GM18868 (cell line): ENCODE results near the gene IMMP2L.

ENCODE experiments used
- ATAC-seq: cut with Tn5 transposase; IDR thresholded peaks from one replicate; pipeline ENCODE4 v1.9.1; 2021; ENCODE audit warnings: mild to moderate bottlenecking, moderate library complexity; ENCODE audit not compliant: unreplicated experiment

The IMMP2L gene

DNA sequence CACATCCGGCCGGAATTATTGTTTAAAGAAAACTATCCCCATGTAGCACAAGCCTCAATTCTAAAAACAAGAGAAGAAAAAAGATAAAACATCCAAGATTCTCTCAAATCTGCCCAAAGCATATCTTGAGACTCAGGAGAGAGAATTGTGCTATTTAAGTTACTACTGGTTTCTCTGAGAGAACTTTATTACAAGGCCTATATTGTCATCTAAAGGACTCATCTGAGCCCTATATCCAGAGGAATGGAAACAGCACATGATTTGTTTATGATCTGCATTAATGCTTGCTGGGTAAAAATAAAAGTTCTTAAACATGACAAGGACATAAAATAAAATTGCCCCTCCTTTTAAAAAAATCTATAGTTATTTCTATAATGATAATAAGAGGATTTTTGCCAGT is 446.3 kb downstream of the IMMP2L start:
- ATAC-seq, result no peak

DNA sequence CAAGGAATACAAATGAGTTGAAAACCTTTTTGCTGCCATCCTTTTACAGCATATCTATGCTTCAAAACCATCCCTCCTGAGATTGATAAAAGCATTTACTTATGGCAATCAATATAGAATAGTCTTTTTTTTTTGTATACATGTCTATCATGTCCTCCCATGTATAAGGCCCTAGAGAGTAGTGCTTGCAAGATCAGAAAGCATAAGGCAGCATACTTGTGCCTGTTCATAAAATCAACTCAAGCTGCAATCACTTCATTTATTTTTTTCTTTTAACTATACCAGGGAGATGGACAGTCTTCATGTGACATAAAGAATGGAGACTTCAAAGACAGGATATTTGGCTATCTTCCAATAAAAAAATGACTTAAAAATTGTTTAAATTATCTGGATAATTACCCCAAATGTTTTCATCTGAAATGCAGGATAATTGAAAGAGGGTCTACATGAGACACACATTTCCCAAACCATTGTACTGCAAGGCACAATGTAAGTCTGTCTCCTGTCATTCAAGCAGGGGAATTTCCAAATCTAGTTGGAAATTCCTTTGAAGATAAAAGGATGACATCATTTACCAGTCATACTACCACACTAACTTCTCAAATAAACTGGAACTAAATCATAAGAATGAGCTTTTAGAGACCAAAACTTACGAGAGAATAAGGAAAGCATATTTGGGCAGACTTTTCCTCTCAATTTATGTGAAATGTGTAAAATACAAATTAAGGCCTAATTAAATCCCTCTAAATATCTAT is 448.9 kb downstream of the IMMP2L start:
- peak; percentile 92 for ATAC-seq

DNA sequence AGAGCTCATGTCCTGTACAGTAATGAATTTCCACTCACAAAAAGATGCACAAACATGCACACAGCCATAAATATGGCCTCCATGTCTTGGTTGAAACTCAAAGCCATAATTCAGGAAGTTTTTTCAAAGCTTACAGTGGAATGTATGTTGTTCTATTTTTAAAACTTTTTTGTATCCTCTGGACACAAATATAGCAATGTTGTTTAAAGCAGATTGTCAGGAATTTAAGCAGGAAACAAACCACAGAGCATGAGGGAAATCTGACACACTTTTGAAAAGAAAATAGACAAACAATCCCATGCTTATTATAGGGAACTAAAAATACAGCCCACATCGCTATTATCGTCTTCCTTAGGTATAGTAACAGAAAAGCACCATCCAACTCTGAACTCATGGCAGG is 449.9 kb downstream of the IMMP2L start:
- no peak for ATAC-seq

DNA sequence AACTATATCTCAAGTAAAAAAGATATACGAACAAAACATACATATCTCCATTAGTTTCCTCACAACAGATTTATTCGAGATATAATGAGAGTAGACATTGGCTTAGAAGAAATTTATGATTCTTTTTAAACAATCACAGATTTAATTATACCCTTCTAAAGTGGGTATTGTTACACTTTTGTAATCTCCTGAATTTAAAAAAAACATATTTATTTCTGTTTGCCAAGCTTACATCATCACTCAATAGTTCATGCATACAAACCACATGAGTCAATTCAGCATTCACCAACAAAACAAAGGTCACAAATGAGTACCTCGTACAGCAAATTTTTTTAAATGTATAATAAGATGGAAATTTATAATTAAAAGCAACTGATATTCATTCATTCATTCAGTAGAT is 453.8 kb downstream of the IMMP2L start:
- peak; percentile 20 for ATAC-seq

DNA sequence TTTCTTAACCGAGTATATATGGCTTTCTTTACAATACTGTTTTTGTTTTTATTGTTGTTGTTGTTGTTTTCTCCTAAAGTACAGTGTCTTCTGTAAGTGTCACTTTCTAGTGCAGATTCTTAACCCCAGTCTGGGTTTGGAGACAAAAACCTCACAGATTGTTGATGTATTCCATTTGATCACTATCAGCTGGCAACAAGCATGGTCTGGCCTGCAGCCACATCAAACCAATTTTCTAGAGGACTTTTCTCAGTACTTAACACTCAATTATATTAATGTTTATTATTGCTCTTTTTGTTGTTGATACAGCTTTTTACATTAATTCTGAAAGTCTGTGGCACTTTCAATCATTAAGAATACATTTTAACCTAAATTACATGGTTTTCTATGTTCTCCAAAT is 454.3 kb downstream of the IMMP2L start:
- ATAC-seq, result no peak

DNA sequence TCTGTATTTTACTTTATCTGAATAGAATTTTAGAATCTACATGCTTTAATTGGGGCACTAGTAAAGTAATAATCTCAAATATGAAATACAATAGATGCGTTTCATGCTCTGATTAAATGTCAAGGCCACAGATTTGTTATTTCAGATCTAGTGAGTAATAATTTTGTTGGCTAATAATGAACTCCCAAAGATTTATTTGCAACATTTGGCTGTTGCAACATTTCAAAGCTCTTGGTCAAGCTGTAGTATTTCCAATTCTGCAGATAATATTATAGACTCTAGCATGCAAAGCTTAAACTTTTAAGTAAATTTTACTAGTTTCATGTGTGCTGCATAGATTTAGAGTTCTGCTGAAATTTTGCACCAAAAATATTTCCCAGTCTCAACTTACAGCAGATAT is 454.7 kb downstream of the IMMP2L start:
- ATAC-seq, result no peak

DNA sequence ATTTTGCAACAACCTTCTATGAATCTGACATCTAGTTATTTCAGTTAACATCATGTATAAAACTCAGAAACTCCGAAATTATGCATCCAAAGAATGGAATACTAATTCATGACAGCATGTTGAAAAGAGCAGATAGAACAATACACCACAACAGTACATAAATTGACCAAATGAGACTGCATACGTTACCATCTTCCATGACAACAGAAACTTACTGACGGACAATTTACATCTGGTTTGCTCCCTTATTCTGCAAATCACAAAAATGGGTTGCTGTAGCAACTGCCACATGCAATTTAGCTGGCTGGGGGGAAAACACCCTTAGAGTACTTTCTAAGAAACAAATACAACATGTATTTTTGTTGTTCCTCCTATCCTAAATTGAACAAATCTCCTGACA is 457.0 kb downstream of the IMMP2L start:
- ATAC-seq, result peak; percentile 37

DNA sequence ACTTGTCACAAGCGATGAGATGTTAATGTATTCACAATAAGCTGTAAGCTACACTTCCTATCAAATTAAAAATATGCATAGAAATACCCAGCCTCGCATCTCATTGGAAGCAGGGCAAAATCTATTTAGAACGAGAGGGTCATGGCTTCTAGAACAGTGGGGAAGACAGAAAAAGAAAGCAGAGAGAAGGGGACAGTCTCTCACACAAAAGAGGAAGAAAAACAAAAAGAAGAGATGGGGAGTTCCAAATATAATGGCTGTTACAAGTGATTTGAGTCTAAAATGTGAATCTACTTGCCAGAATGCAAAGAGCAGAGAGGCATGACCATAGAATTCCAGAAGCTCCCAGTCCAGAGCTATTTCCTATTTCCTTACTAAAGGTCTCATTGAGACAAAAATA is 457.6 kb downstream of the IMMP2L start:
- ATAC-seq, result peak; percentile 61

DNA sequence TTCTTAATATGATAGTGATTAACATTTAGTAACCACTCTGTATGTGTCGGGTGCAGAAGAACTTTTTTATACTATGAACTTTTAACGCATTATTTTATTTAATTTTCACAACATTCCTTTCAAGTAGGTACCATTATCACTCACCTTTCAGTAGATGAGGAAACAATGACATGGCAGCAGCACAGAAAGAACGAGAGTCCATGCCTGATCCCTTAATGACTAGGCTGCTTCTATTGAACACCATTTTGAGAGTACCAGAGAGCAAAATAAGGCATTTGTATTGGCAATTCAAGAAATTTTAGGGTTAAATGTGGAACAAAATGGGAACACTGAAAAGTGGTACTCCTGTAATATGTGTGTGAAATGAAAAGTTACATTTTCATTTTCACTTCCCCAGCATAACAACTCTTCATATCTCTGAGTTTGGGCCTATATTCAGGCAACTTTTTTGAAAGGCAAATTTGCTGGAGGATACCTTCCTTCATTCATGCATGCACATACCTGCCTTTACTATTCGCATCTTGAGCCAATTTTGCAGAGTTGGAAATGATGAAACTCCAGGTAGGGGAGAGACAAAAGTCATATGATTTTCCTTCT is 458.5 kb downstream of the IMMP2L start:
- ATAC-seq, result peak; percentile 54

DNA sequence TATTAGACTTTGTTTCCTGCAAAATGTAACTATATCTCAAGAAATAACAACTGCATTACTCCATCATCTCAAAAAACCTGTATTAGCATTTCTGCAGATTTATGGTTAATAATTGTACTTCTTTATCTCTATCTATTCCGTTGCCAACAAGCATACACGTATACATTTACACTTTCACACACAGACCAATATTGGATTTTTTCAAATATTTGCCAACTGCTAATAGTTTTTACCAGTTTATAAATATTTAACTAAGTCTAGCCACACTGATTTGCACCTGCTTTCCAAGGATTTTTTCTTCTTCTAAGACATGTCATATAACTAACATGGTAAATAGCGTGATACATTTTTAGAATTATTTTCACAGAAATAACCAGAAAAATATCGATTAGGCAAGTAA is 459.2 kb downstream of the IMMP2L start:
- no peak for ATAC-seq

DNA sequence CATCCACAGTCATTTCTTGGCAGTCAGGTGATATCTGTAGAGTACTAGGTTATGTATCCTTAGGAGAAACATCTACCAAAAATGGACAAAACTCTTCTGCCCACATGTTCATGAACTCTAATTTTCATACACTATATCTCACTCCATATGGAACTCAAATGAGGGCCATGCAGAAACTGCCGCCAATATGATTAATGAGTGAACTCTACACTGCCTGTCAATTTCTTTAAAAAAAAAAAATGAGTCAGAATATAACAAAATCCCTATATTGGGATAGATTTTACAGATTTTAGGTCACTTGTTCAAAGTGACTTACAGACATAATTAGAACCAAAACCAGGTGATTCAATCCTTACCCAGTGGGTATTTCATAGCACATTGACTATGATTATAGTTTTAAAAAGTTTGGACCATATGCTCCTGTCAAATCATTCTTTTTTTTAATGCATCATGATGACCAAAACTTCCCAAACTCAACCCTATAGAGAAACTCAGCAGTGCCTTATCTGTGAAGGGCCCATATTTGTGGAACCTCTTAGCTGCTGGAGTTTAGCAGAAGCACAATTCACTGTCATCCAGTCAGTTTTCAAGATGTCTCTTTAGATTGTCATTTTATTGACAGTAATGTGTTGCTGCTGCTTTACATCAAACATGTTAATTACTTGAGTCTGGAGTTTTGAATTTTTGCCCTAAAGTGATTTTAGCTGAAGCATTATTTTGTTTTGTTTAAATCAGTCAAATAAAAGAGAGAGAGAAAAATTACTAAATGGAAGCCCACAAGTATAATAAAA is 460.2 kb downstream of the IMMP2L start:
- no peak for ATAC-seq

DNA sequence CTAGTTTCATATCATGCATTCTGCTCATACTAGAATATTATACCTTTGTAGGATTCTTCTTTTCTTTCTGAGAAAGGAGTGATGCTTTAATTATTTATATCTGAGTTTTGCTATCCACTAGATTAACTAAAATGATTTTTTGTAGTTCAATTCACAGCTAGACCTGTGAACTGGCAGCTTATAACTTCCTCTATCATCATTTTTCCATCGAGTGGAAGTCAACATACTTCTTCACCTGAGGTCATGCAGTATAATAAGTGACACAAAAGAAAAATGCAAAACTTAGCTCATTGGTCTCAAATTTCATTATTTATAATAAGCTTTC is 463.4 kb downstream of the IMMP2L start:
- ATAC-seq, result no peak

DNA sequence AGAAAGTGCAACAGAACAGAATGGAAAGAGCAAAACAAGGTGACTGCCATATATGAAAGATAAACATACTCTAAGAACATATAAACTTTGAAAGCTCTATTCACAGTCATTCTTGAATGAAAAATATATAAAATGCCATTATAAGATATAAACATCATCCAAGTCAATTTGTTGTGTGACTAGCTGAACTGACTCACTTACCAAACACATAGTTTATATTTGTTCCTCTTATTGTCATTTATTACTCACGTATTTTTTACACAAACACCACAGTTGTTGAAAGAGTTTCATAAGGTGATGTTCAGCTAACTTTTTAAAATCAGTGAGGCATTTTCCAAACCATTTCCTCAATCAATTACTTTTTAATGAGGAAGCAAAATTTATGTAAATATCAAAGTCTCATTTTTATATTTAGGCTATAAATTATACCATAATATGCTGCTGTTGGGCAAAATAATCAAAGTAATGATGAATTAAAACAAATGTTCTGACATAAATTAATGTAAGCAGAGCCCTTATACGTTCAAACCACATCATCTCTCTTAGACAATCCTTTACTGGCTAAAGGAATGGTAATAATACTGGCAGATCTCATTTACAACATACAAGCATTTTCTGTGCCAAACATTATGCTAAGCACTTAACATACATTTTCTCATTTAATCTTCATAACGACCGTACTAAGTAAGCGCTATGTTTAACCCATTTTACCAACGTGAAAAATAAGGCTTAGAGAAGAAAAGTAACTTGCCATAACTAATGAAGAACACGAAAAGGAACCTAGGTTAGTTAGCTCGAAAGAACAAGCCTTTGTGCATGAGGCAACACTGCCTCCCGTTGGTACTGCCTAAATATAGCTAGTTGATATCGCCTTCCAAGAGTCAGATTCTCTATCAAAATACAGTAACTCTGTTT is 464.0 kb downstream of the IMMP2L start:
- ATAC-seq, result peak; percentile 93

DNA sequence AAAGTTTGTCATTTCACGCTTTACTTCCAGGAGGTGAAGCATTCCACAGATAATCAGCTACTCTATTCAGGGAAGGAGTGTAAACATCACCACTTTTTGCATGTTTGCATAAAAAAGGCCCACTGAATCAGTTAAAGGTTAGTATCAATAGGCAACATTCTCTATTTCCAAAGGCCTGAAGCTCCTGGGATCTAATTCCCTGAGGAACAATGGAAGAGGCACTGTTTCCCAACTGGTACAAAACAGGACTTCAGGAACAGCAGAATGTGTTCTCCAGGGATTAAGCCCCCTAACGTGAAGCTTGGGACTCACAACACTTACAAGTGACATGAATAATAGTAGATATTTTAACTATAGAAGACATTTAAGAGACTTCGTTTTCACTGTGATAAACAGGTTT is 465.3 kb downstream of the IMMP2L start:
- no peak for ATAC-seq

DNA sequence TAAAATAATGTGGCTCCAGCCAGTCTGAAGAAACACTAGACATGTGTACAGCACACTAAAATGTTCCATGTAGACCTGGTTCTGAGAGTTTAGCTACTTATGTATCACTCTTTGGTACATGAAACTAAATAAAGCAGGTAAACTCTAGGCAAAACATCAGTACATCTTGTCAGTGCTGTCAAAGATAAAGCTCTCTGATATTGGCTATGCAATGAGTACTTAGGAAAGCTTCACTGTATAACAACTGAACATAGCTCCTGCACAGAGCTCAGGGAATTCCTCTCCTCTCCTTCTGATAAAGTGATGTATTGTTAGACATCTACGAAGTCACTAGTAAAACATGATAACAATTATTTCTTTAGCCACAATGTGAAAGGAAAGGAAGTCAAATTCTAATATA is 467.9 kb downstream of the IMMP2L start:
- ATAC-seq, result no peak

DNA sequence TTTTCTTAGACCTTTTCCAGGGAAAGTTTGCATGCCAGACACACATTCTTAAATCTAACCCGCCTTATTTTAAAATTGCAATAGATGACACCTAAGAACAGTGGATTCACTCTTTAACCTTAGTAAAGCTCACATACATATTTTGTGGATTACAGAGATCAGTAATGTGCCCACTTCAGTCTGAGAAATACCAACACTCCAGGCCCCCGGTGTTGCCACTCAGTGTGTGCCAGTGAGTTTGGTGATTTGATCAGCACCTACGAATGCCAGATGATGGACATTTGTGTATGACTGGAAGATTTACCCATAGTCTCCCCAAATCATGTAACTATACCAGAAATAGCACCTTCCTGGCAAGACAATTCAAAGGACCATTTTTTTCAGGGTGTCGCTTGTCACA is 468.8 kb downstream of the IMMP2L start:
- ATAC-seq, result no peak

DNA sequence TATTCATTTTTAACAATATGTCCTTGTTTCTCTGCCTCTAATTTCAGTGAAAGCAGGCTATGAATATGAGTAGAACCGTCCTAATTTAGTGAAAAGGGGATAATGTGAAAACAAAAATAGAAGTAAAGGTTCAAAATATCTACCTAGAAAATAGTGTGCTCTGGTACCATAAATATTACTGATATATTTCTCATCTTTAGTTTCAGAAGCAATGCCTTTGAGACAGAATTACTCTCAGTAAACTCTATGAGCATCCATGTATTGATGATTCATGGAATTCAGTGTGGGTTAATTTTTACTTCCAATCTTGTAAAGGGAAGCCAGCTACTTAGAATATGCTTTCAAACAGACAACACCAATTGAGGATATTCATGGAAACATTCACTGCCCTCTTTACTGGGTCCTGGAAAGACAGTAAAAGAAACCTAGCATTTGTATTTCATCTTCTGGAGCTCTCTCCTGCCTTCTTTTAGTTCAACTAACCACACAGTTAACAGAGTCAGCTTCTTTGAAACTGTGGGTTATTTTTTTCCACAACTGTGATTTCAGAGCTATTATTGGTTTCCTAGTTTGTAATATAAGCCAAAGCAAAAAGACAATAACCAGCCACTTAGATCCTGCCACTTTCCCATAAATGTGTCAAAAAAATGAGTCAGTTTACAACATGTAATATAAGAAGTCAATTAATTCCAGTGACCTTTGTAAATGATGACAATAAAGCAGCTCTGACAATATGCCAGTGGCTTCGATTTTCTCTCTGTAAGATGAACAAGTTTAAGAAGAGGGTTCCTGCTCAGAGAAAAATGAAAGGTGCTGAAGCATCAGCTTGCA is 469.7 kb downstream of the IMMP2L start:
- ATAC-seq, result peak; percentile 33

DNA sequence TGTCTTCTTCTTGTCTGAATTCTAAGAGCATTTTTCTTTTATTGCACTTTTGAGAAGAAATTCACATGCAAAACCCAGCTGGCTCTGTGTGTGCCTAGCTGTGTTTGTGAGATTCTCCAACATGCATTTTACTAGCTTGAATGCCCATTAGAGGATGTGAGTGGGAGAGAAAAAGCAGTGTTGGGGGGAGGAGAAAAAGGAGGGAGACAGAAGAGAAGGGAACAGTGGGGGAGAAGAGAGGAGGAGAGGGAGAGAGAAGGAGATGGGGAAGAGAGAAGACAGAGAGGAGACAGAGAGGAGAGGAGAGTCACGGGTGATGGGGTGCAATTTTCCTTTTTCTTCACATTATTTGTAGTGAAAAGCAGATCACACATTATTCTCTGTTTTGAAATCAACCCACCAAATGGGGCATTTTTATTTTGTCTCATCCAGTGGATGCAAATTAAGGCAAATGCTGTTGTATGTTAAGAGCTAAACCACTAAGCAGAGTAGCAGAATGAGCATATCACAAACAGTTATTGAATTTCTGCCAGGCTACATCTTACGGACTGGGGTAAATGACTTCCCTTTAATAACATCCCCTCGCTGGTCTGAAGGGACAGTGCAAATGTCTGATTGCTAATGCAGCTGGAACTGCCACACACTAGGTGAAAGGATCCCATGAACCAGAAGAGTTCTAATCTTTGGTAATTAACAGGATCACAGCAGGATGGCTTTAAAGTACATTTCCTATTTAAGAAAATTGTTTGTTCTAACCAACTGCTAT is 470.5 kb downstream of the IMMP2L start:
- peak; percentile 43 for ATAC-seq

DNA sequence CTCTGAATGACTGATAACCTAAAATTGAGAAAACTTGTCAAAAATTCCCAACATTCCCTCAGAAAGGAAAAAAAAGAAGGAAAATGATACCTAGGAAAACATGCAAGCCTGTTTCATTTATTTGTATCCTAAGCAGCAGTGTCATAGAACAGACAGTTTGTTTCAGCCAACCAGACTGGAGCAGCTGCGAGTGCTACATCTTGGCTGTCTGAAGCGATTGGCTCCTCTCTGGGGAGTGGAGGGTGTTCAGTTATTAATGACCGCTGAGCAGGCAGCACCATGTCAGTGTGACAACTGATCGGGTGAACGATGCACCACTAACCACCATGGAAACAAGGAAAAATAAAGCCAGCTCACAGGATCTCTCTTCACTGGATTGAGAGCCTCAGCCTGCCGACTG is 471.4 kb downstream of the IMMP2L start, which contains the start of gene LRRN3:
Gene LRRN3, plus strand, starts transcription at position 282 of the 400 bp plus-strand sequence. CDS start 31,646 bp downstream, outside the sequence.
- no peak for ATAC-seq
